Myocyte (in vitro differentiated cells): ENCODE results near the gene TNFRSF12A. TPM values are rescaled to one million over a fixed set of nuclear protein-coding genes. Genes with fewer than 3 reads are reported as not detected.

Experiments
- DNase-seq: peaks from one replicate; pipeline ENCODE4 v3.0.0-alpha.2; 2012; ENCODE audit warnings: low read depth
- total RNA-seq: library from RNA; depleted of rRNA; stranded (reverse); fragments of >200 nt; gene quantifications from 2 replicates; pipeline ENCODE4 v1.2.3, GENCODE V29; 2014

Gene TNFRSF12A
- total RNA-seq, 1 donor from 2014 or later: 217 TPM

DNA sequence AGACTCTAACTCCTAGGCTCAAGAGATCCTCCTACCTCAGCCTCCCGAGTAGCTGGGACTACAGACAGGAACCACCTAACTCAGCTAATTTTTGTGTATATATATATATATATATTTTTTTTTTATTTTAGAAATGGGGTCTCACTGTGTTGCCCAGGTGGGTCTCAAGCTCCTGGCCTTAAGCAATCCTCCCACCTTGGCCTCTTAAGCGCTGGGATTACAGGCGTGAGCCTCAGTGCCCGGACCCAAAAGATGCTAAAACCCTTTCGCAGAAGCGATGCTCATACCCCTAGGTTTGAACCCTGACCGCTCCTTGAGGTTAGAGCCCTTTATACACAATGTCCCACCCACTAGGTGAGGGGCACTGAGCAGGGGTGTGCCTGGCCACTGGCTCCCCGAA lies 9.7 kb upstream of the TNFRSF12A start:
- no peak for DNase-seq

DNA sequence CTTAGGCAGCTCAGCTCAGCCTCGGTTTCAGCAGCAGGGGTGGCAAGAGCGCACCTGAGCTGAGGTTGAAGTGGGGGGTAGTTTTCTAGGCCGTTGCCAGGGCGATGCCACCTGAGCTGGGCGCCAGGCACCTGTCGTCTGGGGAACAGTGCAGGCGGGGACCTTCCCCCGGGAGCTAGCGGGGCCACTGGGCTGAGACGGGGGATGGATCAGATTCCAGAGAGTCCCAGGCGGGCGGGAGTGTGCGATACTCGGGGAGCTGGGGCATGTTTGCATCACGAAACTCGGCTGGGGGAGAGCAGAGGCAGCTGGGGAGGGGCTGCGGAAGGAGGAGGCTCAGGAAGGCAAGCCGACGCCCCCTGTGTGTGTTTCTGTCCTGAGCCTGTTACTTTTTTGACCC lies 7.9 kb upstream of the TNFRSF12A start:
- no peak for DNase-seq

DNA sequence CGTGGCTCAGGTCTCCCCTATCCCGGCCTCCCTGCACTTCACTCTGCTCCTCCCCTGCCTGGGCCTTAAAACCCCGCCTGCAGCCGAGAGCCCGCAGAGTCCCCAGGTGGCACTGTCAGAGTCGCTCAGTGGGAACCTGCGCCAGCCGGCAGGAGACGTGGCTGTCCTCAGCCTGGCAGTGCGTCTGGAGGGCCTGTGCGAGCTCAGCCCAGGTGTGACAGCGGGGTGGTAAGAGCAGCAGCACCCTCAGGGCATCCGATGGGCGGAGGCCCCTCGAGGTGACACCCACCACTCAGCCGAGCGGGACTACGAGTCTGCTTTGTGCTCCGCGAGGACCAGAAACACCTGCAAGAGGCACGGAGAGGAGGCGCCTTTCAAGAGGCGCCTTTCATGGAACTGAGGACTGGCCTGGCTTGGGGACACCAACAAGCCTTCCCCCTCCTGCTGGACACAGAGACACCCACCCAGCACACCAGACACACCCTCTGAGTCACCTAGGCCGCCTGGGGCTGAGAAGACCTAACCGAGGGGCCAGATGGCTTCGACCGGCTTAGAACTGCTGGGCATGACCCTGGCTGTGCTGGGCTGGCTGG lies 7.2 kb upstream of the TNFRSF12A start, which contains the start of gene CLDN9:
Gene CLDN9 (plus strand): TSS at position 96 of the 593 bp plus-strand sequence. CDS start 440 bp downstream, at position 536.
- no peak for DNase-seq

DNA sequence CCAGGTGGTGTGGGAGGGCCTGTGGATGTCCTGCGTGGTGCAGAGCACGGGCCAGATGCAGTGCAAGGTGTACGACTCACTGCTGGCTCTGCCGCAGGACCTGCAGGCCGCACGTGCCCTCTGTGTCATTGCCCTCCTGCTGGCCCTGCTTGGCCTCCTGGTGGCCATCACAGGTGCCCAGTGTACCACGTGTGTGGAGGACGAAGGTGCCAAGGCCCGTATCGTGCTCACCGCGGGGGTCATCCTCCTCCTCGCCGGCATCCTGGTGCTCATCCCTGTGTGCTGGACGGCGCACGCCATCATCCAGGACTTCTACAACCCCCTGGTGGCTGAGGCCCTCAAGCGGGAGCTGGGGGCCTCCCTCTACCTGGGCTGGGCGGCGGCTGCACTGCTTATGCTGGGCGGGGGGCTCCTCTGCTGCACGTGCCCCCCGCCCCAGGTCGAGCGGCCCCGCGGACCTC lies 6.6 kb upstream of the TNFRSF12A start:
- DNase-seq: no peak

DNA sequence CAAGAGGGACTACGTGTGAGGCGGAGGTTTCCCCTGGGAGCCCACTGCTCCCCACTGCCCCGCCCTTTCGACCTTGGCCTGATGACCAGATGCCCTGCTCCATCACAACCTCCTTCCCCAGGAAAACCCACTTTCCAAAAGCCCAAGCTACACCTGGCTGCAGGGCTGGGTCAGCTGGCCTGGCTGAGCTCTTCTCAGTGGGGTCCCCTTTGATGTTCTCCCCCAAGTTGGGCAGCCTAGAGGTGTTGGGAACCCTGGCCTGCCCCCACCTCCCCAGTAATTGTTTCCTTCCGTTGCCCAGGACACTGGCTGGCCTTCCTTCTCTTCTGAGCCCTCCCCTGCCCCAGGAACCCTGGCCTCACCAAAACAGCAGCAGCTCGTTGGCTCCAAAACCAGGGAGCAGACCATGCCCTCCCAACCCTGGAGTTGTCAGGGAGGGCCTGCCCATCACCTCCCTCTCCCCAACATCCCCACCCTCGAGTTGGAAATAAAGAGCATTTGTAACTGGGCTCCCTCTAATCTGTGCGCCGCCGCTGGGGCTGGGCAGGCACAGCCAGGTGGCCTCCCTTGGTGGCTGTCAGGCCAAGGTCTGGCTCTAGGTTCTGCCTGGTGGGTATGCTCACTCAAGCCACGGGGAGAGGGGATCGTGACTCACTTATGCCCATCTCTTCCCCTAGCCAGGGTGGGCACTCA lies 6.0 kb upstream of the TNFRSF12A start:
- DNase-seq: no peak

DNA sequence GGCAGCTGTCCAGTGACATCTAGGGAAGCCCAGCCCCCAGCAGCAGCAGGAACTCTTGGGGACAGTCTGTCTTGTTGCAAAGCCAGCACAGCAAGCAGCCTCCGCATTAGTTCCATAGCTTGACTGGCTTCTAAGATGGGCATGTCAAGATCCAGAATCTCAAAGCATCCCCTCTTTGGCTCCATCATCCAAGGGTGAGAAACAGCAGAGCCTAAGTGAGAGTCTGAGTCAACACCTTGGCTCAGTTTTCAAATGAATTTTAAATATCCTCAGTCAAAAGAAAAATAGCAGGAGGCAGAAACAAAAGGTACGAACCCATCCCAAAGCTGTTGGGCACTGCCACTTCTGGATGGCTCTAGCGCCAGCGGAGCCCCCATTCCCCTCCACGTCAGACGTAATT lies 5.2 kb upstream of the TNFRSF12A start:
- no peak for DNase-seq

DNA sequence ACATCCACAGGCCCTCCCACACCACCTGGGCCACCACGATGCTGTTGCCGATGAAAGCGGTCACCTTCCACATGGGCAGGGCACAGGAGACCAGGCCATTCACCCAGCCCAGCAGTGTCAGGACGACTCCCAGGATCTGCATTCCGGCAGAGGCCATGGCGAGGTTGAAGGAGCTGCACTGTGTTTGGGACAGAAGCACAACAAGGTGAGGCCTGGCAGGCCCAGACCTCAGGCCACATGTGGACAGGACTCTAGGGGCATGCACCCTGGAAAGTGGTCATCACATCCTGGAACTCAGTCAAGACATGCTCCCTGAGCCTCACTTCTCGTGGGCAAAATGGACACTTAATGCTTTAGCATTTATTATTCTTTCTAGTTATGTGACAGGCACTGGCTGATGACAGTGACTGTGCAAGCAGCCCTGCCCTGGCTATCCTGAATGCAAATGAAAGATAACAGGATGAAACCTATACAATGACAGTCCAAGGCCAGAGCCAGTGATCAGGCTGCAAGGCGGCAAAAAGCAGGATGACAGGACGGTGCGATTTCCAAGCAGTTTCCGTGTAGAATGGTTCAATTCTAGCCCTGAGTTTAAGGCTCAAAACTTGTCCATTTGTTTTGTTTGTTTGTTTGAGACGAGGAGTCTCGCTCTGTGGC lies 4.2 kb upstream of the TNFRSF12A start:
- no peak for DNase-seq

DNA sequence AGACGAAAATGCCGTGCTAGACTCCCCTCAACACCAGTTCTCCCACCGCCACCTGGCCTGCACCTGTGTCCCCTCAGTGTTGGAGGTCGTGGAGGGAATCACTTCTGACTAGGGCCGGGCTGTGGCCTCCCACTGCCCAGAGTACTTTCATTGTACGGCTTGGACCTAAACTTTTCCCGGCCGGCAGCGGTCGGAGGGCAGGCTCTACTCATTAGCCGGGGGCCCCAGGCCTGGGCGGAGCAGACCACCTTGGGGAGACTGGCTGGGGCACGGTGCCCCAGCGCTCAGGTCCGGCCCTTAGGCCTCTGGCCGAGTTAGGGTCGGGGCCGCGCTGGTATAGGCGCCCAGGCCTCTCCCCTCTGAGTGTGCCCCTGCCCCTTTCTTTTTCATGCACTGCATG lies 2.8 kb upstream of the TNFRSF12A start:
- no peak for DNase-seq

DNA sequence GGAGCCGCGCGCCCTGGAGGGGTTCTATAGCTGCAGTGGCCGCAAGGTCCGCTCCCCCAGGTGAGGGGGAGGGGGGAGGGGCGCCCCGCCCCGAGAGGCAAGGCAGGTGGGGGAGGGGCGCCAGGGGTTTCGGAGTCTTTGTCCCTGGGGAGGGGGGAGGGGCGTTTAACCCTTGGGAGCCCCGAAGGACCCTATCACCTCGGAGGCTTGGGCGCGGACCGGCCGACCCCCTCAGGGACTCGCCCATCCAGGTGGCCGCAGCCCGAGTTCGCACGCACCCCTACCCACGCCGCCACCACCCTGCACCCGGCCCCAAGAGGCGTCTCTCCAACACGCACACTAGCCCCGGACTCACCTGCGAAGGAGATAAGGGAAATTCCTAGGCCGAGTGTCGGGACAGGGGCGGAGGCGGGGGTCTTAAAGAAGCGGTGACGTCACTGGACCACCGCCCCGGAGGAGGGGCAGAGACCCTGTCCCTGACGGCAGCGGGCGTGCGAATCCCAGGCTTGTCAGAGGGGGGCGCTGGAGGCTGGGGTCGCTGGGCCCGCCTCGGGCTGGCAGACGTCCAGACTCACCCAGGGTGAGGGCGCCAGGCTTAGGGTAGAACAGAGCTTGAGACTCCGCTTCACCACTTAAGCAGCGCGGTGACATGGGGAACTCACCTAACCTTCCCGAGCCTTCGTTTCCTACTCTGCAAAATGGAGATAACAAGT lies 2.2 kb upstream of the TNFRSF12A start, which contains the start of gene CLDN6:
Gene CLDN6 (minus strand): TSS at position 390 of the 713 bp plus-strand sequence. CDS start 2,162 bp downstream, outside the sequence.
- DNase-seq: no peak

DNA sequence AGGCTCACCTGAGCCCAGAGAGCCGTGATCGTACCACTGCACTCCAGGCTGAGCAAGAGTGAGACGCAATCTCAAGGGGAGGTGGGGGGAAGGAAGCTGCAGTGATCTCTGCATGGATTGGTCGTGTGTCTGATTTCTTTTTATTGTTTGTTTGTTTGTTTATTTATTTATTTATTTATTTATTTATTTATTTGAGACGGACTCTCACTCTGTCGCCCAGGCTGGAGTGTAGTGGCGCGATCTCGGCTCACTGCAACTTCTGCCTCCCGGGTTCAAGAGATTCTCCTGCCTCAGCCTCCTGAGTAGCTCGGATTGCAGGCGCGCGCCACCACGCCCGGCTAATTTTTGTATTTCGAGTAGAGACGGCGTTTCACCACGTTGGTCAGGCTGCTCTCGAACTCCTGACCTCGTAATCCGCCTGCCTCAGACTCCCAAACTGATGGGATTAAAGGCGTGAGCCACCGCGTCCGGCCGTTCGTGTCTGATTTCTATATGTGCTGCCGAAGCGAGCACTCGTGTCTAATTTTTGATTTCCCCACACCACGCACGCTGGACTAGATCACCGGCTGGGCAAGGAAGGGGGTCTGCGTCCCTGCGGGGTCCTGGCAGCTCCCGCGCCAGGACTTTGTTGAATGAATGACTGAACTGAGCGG lies 448 bp upstream of the TNFRSF12A start:
- no peak for DNase-seq

DNA sequence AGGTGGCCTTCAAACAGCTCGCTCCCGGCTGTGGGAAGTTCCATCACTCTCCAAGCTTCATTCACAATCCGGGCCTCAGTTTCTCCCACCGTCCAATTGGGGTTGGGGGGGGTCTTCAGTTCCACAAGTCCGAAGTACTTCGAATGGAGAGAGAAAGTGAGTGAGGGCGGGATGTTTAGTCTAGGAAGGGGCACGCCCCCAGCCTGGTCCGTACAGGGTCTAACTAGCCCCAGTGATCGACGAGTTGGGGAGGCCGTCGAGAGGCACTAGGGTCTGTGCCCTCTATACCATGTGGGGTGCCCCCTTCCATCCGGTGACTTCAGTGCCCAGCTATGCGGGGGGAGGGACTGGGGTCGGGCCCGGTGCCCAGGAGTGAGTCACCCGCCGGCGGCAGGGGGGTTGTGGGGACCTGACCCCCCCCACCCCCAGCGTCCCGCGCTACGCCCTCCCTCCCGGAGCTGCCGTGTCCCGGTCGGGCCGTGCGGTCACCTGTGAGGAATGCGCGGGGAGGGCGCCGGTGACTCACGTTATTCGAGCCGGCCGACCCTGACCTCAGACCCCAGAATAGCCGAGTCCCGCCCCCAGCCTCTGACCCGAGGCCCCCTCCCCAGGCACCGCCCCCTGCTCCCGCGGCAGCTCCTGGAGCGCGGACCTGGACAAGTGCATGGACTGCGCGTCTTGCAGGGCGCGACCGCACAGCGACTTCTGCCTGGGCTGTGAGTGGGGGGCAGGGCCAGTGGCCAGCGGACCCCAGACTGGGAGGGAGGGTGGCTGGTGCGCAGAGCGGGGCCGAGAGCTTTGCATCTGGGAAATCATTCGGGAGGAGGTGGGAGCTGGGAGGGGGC lies 658 bp downstream of the TNFRSF12A start:
- DNase-seq: peak; percentile 91

DNA sequence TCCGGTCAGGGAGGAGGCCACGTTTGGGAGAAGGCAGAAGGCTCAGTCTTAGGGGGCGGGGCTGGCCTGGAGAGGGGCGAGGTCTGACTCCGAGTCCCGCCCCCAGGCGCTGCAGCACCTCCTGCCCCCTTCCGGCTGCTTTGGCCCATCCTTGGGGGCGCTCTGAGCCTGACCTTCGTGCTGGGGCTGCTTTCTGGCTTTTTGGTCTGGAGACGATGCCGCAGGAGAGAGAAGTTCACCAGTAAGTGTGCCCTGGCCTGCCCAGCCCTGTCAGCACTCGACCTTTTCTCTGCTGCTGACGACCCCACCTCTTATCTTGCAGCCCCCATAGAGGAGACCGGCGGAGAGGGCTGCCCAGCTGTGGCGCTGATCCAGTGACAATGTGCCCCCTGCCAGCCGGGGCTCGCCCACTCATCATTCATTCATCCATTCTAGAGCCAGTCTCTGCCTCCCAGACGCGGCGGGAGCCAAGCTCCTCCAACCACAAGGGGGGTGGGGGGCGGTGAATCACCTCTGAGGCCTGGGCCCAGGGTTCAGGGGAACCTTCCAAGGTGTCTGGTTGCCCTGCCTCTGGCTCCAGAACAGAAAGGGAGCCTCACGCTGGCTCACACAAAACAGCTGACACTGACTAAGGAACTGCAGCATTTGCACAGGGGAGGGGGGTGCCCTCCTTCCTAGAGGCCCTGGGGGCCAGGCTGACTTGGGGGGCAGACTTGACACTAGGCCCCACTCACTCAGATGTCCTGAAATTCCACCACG lies 1.5 kb downstream of the TNFRSF12A start:
- DNase-seq: peak; percentile 98

DNA sequence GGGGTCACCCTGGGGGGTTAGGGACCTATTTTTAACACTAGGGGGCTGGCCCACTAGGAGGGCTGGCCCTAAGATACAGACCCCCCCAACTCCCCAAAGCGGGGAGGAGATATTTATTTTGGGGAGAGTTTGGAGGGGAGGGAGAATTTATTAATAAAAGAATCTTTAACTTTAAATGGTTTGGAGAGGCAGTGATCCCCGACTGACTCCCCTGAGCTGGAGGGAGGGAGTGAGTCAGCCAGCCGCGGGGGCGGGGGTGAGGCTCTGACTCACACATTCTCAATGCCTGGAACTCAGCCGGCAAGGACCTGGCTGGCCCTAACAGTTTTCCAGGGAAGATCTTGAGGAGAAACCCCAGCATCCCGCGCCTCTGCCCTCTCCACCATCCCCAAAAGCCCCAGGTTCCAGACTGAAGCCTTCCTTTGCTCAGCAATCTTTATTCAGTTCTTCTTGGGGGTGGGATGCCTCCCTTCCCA lies 2.1 kb downstream of the TNFRSF12A start:
- DNase-seq: peak; percentile 96

DNA sequence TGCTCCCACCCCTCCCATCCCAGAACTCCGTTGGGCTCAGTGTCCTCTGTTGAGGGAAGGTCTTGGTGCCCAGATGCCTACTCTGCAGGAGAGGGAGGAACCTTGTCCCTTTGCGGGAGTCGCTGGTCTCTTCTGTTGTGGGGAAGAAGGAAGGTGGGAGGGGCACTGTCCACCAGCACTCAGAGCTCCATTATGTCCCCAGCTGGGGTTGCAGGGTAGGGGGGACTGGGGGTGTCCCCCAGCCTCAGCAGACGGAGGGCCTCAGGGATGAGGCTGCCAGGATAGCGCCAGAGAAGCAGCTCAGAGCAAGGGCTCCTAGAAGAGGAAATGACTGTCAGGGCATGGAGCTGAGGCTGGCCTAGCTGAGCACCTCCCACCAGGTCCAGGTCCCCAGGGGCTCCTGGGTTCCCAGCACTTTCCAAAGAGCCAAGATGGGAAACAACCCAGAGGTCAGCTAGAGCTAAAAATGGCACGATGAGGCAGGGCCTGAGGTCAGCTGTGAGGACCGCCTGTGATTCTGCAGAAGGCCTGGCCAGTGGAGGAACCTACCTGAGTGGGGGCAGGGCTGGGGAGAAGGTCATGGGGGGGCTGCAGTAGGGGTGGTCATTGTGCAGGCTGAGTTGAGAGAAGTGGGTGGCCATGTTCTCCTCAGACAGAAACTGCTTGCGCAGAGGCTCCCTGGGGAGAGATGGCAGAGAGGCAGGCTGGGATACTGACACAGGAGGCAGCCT lies 2.7 kb downstream of the TNFRSF12A start:
- DNase-seq: peak; percentile 90

DNA sequence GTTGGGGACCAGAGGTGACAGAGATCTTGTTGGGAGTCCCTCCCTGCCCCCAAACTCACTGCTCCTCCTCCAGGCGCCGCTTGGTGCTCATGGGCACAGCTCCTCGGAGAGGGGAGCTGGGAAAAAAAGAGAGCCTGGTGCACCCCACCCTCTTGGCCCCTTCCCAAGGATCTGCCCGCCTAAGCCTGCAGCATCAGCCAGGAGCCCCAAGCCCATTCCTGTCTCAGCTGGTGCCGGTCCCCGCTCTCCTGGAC lies 3.2 kb downstream of the TNFRSF12A start:
- DNase-seq: peak; percentile 90

DNA sequence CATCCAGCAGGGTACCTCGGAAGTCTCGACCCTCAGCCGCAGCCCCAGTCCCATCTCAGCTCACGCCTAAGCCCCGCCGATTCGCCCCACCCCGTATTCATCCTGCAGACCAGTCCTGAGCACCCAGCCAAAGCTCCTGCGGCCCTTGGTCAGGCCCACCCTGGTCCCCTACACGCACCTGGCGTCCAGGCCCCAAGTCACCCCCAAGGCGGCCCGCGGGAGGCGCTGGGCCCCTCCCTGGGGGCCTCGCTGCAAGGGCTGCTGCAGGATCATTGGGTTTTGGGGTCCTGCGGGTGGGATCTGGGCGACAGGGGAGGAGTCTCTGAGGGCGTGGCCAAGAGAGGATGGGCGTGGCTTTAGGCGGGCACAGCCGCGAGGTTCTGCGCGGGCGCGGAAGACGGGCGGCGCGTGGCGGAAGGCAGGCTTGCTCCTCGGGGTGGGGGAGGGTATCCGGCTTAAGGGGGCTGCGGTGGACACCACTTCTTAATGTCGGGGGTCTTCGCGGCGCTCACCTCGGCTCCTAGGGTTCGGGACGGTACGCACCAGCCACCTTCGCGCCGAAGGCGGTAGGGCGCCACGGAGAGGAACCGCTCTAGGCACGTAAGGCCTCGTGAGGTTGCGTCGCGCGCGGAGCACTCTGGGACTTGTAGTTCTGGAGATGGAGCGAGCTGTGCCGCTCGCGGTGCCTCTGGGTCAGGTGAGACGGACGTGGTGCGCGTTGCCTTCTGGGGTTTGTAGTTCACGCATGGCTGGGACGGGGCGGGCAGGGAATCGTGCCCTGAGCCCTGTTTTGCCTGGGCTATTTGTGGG lies 3.7 kb downstream of the TNFRSF12A start, which contains the start of the genes HCFC1R1 and THOC6:
Gene HCFC1R1 (minus strand): TSS at position 274 of the 810 bp plus-strand sequence. CDS start 1 bp downstream, at position 273.
Gene THOC6 (plus strand): TSS at position 367 of the 810 bp plus-strand sequence. CDS start 292 bp downstream, at position 659.
- DNase-seq: peak; percentile 98
